Endothelial cell of hepatic sinusoid (primary cell): Measurements from ENCODE around the gene COL4A5.

Source experiments
- in situ Hi-C: cut with HindIII; loops from 2 replicates; pipeline ENCODE4 v1.10.0; 2017; ENCODE audit warnings: low sequenced_read_pairs

Gene COL4A5

DNA sequence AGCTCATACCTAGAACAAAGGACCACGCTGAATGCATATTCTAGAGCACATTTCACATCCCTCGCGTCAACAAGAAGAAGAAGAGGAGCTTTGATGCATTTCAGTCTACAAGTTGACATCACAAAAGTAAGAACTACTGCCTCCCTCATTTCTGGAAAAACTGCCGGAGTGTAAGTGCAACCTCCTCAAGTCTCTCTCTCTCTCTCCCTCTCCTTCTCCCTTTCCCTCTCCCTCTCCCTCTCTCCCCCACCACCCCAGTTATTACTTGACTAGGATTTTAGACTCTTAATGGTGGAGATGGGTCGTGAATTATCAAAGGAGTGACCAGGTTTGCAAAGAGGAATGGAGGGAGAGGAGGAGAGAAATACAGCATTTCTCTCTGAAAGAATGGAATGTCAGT, 298.1 kb downstream of the COL4A5 start:
- in situ Hi-C loops = no loop called here

DNA sequence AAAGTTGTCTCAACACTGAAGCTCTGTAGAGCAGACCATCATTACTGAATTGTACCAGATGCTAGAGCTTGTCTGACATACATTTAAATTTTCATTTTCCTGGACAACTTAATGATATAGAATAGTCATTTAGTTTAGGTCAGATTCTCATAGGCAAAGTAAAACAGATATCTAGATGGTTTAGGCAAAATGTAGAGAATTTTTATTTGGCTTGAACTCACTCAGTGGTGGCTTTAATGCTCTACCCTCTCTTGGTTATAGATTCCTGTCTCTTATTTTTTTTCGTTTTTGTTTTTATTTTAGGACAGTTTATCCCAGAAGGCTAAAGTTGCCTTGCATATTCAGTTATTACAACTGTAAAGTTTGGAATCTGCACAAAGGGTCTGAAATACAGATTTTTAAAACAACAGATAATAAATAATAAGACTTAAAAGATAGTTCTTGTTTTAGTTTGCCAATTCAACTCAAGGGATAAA, 300.7 kb downstream of the COL4A5 start:
- in situ Hi-C loops = no loop called here
